NCI-H748 (cell line): ENCODE results near the gene ENTPD8.
"Not testable (repeated sequence)": the region's sequence is repeated elsewhere in the genome, so short reads cannot be mapped to it uniquely, and the experiment has no call there.

Experiments
- DNase-seq: peaks from one replicate; lab custom pipeline; 2025; ENCODE audit not compliant: unreplicated experiment; lab: John Stamatoyannopoulos, UW

The ENTPD8 gene

DNA sequence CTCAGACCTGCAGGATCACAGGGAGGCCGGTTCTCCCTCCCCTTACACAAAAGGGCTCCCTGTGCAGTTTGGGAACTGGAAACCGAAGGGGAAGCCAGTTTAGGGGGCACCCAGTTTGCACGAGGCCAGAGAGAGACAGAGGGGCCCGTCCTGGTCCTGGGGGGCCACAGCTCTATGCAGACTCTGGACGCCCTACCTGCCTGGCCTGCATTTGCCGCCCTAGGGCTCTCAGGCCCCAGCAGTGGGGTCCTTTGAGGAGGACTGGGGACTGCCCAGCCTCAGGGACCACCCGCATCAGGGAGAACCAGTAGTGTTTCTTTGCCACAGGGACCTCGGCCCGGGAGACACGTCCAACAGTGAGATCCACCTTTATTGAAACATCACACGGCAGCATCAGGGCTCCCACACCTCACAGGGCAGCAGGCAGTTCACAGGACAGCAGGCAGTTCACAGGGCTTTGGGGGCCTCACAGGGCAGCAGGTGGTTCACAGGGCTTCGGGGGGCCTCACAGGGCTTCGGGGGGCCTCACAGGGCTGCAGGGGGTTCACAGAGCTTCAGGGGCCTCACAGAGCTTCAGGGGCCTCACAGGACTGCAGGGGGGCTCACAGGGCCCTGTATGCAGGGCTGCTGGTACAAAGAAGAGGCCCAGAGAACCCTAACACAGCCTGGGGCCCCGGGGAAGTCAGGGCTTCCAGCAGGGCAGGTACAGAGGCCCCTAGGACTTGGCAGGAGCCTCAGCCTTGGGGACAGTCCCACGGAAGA, 18.6 kb upstream of the ENTPD8 start:
- no peak for DNase-seq

GRCh38 chr9:137459152-137459600, 18.0 kb upstream of the ENTPD8 start, which contains the start of gene NSMF:
Gene NSMF, minus strand, starts transcription at chr9:137459334. Its CDS starts 232 bp downstream, at chr9:137459102.
- peak; percentile 90 for DNase-seq

- peak; percentile 77 for DNase-seq
These were observed 17.3 kb upstream of the ENTPD8 start for GRCh38 chr9:137458194-137459151.

DNA sequence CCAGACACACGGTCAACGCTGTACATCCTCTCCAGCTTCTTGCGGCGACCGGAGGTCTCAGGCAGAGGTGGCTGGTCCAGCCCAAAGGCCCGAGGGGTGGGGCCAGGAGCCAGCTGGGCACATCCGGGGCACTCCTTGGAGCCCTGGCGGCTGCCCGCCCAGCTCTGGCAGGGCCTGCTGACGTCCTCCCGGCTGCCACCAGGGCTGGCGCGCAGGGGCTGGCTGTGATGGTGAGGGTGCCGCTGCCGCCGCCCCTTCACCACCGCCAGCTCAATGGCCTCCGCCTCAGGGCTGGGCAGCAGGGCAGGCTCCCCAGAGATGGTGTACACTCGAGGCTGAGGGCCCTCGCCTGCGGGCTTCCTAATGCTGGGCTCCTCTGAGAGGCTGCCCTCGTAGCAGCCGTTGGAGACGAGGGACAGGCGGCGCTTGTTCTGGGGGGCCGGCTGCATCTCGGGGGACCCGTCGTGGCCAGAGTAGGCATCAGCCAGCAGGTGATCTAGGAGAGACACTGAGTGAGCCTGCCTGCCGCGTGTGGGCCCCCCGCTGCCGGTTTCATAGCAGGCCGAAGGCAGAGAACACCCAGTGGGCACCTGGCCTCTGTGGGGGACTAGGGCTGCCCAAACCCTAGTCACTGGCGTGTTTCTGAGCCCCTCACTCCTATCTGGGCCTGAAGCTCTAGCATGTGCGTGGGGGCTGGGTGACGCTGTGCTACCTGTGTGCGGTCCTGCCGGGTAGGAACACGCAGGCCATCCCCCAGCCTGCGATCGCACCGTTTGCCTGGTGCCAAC, 16.4 kb upstream of the ENTPD8 start:
- DNase-seq, result no peak

DNA sequence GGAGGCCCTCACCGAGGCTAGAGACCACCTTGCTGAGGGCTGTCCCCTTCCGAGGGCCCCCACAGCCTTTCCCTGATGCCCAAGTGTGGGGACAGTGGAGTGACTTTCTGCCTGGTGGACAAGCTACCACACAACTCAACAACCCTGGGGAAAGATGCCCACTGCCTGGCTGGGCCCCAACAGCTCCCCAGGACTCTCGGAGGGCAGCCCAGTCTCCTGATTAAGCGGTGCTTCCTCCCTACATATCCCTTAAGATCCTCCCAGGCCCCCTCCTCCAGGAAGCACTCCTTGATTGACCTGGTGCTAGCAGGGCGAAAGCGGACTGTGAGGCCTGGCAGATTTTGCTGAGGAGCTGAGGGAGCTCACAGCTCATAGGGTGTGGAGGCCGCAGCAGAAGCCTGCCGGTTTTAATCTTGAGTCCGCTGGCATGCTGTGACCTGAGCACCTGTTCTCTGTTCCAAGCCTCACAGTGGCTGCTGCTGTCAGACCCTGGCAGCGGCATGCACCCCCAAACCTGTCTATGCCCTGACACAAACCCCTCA, 15.8 kb upstream of the ENTPD8 start:
- DNase-seq, result no peak

DNA sequence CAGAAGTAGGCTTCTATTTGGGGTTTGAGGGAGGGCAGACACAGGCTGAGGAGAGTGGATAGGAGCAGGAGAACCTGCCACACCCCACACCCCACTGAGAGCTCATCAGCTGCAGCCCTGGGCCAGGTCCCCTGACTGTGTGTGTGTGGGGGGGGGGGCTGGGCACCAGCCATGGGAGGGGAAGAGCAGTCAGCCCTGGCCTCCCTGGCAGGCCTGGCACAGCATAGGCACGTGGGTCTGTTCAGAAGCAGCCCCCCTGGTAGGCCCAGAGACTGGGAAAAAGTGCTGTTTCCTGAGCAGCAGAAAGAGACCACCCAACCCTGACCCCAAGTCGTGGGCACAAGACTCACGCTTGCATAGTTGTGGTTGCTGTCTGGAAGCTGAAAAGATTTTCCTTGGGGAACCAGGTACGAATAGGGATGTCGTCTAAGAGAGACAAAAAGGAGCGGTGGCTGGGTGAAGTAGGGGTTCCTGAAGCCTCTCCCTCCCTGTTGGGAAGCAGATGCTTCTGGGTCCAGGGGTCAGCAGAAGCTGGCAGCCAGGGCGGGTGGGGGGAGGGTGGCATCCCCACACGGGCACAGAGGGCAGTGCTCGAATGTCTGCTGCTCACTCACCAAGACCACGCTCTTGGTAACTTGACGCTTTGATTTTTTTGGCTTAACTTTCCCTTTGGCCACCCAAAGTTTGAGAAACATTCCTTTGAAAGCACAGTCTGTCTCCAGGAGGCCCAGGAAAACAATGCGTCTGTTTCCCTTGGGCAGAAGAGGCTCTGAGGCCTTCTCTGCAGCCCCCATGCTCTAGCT, 15.1 kb upstream of the ENTPD8 start:
- DNase-seq, result no peak

DNA sequence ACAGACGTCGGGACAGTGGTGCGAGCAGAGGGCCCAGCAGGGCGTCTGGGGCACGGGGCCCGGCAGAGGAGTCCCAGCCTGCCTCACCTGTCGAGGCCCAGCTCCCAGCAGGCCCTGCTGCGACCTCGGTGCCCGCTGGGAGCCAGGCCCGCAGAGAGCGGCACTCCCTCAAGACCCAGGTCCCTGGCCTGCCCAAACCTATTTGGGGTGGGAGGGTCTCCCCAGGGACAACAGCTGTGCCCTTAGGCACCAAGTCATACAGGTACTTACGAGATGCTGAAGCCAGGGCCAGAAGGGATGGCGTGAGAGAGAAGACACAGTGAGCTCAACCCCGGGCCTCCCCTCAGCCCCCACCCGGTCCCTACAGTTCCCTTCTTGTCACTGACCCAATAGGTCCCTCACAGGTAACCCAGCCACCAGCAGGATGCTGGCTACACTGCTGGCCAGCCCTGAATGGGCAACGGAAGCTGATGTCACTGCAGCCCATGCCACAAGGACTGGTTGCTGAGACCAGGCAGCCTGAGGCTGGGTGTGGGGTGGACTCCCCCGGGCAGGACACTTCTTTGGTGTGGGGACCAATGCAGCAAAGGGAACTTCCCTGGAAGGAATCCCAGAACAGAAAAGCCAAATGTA, 14.3 kb upstream of the ENTPD8 start:
- no peak for DNase-seq

GRCh38 chr9:137454597-137455358, 13.6 kb upstream of the ENTPD8 start:
- no peak for DNase-seq

GRCh38 chr9:137454145-137454596, 13.0 kb upstream of the ENTPD8 start:
- DNase-seq, result no peak

DNA sequence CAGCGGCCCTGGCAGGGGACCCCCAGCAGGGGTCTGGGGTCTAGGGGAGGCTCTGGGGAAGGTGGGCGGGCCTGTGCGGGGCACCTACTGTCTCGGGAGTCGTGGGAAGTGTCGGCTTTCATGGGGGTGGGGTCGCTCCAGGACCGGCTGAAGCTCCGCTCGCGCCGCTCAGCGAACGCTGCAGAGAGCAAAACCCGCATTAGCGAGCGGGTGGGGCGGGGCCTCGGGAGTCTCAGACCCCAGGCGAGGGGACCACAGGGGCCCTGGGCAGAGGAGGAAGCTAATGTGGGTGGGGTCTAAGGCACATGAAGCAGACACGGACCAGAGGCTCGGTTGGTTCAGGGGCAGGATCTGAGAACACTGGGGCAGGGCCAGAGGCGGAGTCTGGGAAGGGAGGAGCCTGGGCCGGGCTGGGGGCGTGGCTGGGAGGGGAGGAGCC, 12.5 kb upstream of the ENTPD8 start:
- peak; percentile 26 for DNase-seq

DNA sequence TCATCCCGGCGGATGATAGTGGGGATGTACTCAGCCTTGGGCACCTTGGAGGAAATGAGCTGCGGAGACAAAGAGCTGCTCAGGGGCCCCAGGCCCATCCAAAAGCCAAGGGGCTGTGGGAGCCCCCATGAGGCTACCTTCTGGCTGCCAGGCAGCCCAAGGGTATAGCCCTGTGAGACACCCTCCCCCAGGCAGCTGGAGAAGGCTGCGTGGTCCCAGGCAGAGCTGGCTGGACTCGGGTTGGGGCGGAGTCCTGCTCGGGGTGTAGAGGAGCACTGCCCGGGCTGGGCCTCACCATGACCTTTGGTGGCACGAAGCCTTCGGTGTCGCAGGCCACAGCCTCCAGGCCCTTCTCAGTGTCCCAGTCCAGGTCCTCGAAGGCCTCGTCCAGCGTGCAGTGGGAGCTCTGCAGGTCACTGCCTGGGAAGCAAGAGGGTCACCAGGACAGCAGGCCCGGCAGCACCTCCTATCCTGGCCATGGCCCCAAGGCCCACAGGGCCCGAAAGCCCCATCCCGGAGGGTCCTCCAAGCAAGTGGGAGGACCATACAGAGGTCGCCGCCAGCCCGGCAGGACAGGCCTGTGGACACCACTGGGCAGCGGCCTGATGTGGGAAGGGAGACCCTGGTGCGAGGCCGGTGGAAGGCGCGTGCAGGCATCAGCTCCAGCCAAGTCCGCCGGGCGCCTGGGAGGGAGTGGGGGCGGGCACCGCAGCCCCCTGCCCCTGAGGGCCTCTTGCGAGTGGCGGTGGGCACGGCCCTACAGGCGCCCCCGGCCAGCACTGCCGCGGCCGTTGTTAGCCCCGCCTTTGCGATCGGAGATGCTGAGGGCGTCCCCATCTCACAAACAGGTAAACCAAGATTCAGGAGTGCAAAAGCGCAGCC, 11.8 kb upstream of the ENTPD8 start:
- no peak for DNase-seq

DNA sequence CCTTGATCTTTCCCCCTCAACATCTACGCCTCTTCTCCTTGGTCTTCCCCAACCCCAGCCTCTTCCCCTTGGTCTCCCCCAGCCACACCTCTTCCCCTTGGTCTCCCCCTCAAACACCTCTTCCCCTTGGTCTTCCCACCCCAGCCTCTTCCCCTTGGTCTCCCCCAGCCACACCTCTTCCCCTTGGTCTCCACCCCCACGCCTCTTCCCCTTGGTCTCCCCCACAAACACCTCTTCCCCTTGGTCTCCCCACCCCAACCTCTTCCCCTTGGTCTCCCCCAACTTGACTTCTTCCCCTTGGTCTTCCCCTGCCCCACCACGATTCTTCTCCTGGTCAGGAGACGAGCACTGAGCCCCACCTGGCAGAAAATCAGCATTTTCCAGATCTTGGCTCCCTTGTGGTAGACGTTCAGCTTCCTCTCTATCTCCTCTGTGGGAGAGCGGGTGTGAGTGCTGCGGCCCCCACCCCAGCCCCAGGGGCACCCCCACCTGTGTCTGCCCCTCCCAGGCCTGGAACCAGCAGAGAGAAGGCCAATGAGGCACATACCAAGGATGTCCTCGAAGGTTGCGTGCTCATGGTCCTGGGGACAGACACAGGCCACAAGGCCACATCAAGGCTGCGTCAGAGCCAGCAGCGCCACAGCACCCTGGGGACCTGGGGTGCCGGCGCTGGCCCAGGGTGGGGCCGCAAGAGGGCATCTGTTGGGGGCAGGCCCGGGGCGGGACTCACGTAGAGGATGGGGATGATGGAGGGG, 11.0 kb upstream of the ENTPD8 start:
- DNase-seq, result no peak

DNA sequence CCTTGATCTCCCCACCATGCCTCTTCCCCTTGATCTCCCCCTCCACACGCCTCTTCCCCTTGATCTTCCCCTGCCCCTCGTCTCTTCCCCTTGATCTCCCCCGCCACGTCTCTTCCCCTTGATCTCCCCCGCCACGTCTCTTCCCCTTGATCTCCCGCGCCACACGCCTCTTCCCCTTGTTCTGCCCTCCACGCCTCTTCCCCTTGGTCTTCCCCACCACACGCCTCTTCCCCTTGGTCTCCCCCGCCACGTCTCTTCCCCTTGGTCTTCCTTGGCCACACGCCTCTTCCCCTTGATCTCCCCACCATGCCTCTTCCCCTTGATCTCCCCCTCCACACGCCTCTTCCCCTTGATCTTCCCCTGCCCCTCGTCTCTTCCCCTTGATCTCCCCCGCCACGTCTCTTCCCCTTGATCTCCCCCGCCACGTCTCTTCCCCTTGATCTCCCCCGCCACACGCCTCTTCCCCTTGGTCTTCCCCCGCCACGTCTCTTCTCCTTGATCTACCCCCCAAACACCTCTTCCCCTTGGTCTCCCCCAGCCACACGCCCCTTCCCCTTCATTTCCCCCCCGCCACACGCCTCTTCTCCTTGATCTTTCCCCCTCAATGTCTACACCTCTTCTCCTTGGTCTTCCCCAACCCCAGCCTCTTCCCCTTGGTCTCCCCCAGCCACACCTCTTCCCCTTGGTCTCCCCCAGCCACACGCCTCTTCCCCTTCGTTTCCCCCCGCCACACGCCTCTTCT, 10.3 kb upstream of the ENTPD8 start:
- DNase-seq, result not testable (repeated sequence)

- not testable (repeated sequence) for DNase-seq
These were observed 9.5 kb upstream of the ENTPD8 start for GRCh38 chr9:137450539-137451222.

GRCh38 chr9:137449931-137450538, 8.9 kb upstream of the ENTPD8 start:
- no peak for DNase-seq
